Esophagus (tissue), 2 donors: ENCODE data around the gene PPP1R27. TPM values are rescaled to one million over a fixed set of nuclear protein-coding genes. Genes with fewer than 3 reads are reported as not detected.

Experiments
- H3K27ac ChIP-seq, 2 donors: one replicate each; pipeline ENCODE4 v1.5.1; 2013; ENCODE audit warnings: low read depth in 2 of 2, mild to moderate bottlenecking in 2 of 2, inconsistent platforms in 1 of 2, low read length in 1 of 2, moderate library complexity in 1 of 2
- H3K27me3 ChIP-seq, 2 donors: one replicate each; pipeline ENCODE4 v1.6.1; 2013; ENCODE audit warnings: low read length in 2 of 2, control low read depth in 1 of 2, mild to moderate bottlenecking in 1 of 2; ENCODE audit not compliant: insufficient read depth in 2 of 2, control insufficient read depth in 1 of 2
- H3K36me3 ChIP-seq, 2 donors: one replicate each; pipeline ENCODE4 v1.6.1; 2013; ENCODE audit warnings: low read length in 1 of 2; ENCODE audit not compliant: control insufficient read depth in 2 of 2, insufficient read depth in 2 of 2
- H3K4me1 ChIP-seq, 2 donors: one replicate each; pipeline ENCODE4 v1.6.1; 2013; ENCODE audit warnings: low read length in 1 of 2; ENCODE audit not compliant: control insufficient read depth in 2 of 2, insufficient read depth in 2 of 2
- H3K4me3 ChIP-seq, 2 donors: one replicate each; pipeline ENCODE4 v1.5.1; 2013; ENCODE audit warnings: low read length in 2 of 2, mild to moderate bottlenecking in 2 of 2, low read depth in 1 of 2, moderate library complexity in 1 of 2
- H3K9me3 ChIP-seq, 2 donors: one replicate each; pipeline ENCODE4 v1.6.1; 2013; ENCODE audit warnings: mild to moderate bottlenecking in 2 of 2, low read depth in 1 of 2, low read length in 1 of 2, moderate library complexity in 1 of 2; ENCODE audit not compliant: control insufficient read depth in 2 of 2, insufficient read depth in 1 of 2
- WGBS, 2 donors: extraction: QIAGEN DNeasy Blood & Tissue Kit; methylation state at CpG; one replicate each; pipeline ENCODE4 v1.1.7; 2013; 5-methylcytosine and 5-hydroxymethylcytosine counted together
- polyA plus RNA-seq, 2 donors: library from polyadenylated mRNA; stranded (reverse); fragments of 200-250 nt; gene quantifications; one replicate each; pipeline ENCODE4 v1.2.3, GENCODE V29; 2013
- donor health status: healthy with polysubstance abuse.
- donor health status: Bipolar disorder and iron deficiency.

Gene PPP1R27
- polyA plus RNA-seq, 2 donors = 0.25 to 0.98 TPM

DNA sequence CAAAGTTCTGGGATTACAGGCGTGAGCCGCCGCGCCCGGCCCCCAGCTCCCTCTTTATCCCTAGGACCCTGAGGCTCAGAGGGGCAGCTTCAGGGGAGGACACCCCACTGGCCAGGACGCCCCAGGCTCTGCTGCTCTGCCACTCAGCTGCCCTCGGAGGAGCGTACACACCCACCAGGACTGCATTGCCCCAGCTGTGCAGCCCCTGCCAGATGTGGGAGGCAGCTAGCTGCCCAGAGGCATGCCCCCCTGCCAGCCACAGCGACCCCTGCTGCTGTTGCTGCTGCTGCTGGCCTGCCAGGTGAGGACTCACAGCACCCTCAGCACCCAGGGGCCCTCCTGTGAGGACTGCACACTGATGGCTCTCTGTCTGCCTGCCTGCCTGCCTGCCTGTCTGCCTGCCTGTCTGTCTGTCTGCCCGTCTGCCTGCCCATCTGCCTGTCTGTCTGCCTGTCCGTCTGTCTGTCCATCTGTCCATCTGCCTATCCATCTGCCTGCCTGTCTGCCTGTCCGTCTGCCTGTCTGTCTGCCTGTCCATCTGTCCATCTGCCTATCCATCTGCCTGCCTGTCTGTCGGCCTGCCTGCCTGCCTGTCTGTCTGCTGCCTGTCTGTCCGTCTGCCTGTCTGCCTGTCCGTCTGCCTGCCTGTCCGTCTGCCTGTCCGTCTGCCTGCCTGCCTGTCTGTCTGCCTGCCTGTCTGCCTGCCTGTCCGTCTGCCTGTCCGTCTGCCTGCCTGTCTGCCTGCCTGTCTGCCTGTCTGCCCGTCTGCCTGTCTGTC lies 25.9 kb downstream of the PPP1R27 start:
- H3K36me3 ChIP-seq = no peaks in the 10 kb centered on the region
- peaks cover 0 to 4% of the 10 kb centered on the region in 2 donors for H3K9me3 ChIP-seq
- no peak overlapping the region for H3K27ac ChIP-seq
- H3K4me3 ChIP-seq = no peak overlapping the region
- 67 to 77% methylated on average over 19 to 20 of the region's 20 CpGs for WGBS, 2 donors
- H3K27me3 ChIP-seq = peaks cover 0 to 27% of the 10 kb centered on the region in 2 donors
- H3K4me1 ChIP-seq = peaks cover 0 to 5% of the 10 kb centered on the region in 2 donors

GRCh38 chr17:81807839-81808238 lies 27.0 kb downstream of the PPP1R27 start:
- no peak overlapping the region for H3K27ac ChIP-seq
- peaks cover 0 to 4% of the 10 kb centered on the region in 2 donors for H3K9me3 ChIP-seq
- peaks cover 0 to 38% of the 10 kb centered on the region in 2 donors for H3K27me3 ChIP-seq
- no peak overlapping the region for H3K4me3 ChIP-seq
- H3K4me1 ChIP-seq = peaks cover 0 to 5% of the 10 kb centered on the region in 2 donors
- WGBS, 2 donors = 45 to 63% methylated on average over 12 to 13 of the region's 13 CpGs
- H3K36me3 ChIP-seq = no peaks in the 10 kb centered on the region

DNA sequence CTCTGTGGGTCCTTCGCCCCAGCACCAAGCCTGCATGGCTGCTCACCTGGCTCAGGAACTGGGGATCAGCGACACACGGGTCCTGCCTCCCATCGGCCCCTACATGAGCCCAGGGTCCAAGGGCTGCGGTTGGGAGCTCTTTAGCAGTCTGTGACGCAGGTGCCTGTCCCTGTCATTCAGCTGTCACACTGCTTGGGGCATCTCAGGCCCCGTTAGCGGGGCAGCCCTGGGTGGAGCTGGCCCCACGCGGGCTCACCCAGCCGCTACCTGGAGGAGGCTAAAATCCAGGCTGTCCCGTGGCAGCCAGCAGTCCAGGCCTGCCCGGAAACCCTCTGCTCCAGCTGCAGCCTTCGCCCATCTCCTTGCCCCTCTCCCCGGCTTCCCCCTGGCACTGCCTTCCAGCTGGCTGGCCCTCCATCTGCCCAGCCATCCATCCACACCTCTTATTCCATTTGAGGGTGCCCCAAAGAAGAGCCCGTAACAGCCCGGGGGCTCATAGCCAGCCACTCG lies 27.6 kb downstream of the PPP1R27 start:
- H3K36me3 ChIP-seq = no peaks in the 10 kb centered on the region
- H3K4me1 ChIP-seq = peaks cover 0 to 5% of the 10 kb centered on the region in 2 donors
- H3K27me3 ChIP-seq = peaks cover 0 to 41% of the 10 kb centered on the region in 2 donors
- peaks cover 0 to 4% of the 10 kb centered on the region in 2 donors for H3K9me3 ChIP-seq
- no peak overlapping the region for H3K4me3 ChIP-seq
- 48 to 54% methylated on average over 18 of the region's 18 CpGs for WGBS, 2 donors
- no peak overlapping the region for H3K27ac ChIP-seq

DNA sequence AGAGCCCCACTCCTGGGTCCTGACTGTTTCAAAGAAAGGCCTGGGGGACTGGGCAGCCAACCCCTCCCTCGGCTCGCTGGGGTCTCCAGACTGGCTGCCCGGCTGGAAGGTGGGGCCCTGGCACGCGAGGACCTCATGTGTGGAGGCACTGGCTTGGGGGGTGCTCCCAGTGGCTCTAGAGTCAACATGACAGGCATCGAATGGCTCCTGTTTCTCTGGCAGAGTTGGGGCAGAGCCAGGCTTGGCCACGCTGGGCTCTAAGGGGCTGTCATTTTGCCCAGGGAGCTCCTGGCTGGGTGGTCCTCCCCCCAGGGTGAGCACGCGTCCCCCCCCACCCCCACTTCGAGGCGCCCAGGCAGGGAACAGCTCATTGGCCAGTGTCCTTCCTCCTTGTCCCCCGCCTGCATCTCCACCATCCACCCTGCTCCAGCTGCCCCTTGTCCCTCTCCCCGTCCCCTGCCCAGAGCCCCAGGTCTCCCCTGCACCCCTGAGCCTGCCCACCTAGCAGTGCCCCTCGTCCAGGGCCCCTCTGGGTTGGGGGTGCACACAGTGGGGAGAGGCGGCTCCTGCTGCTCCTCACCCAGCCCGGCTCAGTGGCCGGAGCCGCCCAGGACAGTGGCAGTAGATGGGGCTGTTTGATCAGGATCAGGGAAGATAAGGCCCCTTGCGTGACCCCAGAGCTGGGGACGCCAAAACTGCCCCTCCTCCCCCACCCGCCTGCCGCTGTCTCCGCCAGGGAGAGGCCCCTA lies 28.2 kb downstream of the PPP1R27 start:
- 21 to 27% methylated on average over 22 to 23 of the region's 23 CpGs for WGBS, 2 donors
- Histone ChIP-seq H3K27me3 (peaks cover 0 to 43% of the 10 kb centered on the region in 2 donors), H3K27ac (no peak overlapping the region), H3K4me3 (no peak overlapping the region), H3K9me3 (peaks cover 0 to 4% of the 10 kb centered on the region in 2 donors), H3K36me3 (no peaks in the 10 kb centered on the region), H3K4me1 (peaks cover 0 to 5% of the 10 kb centered on the region in 2 donors)

DNA sequence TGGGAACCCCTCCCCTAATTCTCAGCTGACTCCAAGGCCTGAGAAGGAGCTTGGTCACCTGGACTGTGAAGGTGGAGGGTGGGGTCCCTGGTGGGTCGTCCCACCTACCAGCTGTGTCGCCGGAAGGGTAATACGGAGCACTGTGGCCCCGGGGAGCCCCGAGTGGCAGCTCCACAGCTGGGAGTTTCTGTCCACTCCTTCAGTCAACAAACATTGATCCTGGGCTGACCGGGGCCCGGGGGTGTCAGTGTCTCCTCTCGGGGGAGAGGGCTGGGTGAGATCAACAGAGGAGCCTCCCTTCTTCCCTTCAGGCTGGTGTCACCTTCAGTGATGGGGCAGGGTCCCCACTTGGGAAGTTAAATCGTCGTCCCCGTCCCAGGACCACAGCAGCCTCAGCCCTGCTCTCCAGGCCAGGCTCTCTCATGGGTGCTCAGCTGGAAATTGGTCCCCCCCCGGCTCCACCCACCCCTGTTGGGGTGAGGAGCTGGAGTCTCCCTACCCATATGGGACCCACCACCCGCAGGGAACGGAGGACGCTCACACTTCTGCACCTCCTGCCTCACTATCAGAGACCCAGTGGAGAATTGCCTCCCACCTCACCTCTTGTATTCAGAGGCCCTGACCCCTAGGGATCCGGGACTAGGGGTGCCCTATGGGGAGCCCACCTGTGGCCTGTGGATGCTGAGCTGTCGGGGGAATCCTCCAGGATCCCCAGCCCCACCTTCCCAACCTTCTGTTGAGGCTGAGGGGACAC lies 29.0 kb downstream of the PPP1R27 start:
- peaks cover 0 to 8% of the 10 kb centered on the region in 2 donors for H3K4me1 ChIP-seq
- 45 to 52% methylated on average over 18 of the region's 18 CpGs for WGBS, 2 donors
- no peak overlapping the region for H3K4me3 ChIP-seq
- H3K9me3 ChIP-seq = peaks cover 0 to 4% of the 10 kb centered on the region in 2 donors
- no peak overlapping the region for H3K27ac ChIP-seq
- H3K36me3 ChIP-seq = no peaks in the 10 kb centered on the region
- peaks cover 0 to 48% of the 10 kb centered on the region in 2 donors for H3K27me3 ChIP-seq

- peaks cover 0 to 8% of the 10 kb centered on the region in 2 donors for H3K4me1 ChIP-seq
- no peaks in the 10 kb centered on the region for H3K36me3 ChIP-seq
- no peak overlapping the region for H3K4me3 ChIP-seq
- H3K27ac ChIP-seq = no peak overlapping the region
- peaks cover 0 to 4% of the 10 kb centered on the region in 2 donors for H3K9me3 ChIP-seq
- H3K27me3 ChIP-seq = peaks cover 0 to 45% of the 10 kb centered on the region in 2 donors
- 4 to 5% methylated on average over 43 to 65 of the region's 65 CpGs for WGBS, 2 donors
These were observed 30.1 kb downstream of the PPP1R27 start for GRCh38 chr17:81804559-81805399.

GRCh38 chr17:81803728-81804558 lies 30.9 kb downstream of the PPP1R27 start, which contains the start of gene GCGR:
Gene GCGR (plus strand): TSS chr17:81804150. CDS start chr17:81809019, 4,869 bp downstream.
- 1% methylated on average over 44 to 110 of the region's 110 CpGs for WGBS, 2 donors
- Histone ChIP-seq H3K27ac (no peak within 1 kb of the TSS), H3K27me3 (peaks cover 0 to 45% of the 10 kb centered on the region in 2 donors), H3K9me3 (no peaks in the 10 kb centered on the region), H3K36me3 (no peaks in the 10 kb centered on the region), H3K4me3 (peak within 1 kb of the TSS in 1 of 2 donors; percentile 13), H3K4me1 (peaks cover 0 to 8% of the 10 kb centered on the region in 2 donors)
